Measurements from ENCODE around the gene RNF123. TPM values are rescaled to one million over a fixed set of nuclear protein-coding genes. Genes with fewer than 3 reads are reported as not detected.
"Not testable (repeated sequence)": the region's sequence is repeated elsewhere in the genome, so short reads cannot be mapped to it uniquely, and the experiment has no call there.

Gene RNF123
- polyA plus RNA-seq, 1 of the 3 experiments (the other 2 are of a cell fraction), result 48.1 TPM

- peak; percentile 50 for DNase-seq
- CTCF ChIA-PET, result interaction anchor here (1.4 kb wide), 1 partner anchor 151 kb away, joined by 3 read pairs; no protein-coding TSS in a partner anchor
These were observed 709 bp downstream of the RNF123 start for GRCh38 chr3:49689908-49690624.

GRCh38 chr3:49690856-49691255 lies 1.5 kb downstream of the RNF123 start:
- Histone ChIP-seq H3K79me2 (ENCODE audit: insufficient read depth) (peaks cover 28% of the 10 kb centered on the region), H3K4me1 (ENCODE audit: control insufficient read depth in 1 of 2, insufficient read depth in 2 of 2, low read depth in 1 of 2, low read length in 1 of 2) (peaks cover 5 to 27% of the 10 kb centered on the region in 2 experiments; a peak in 2 of 4 replicates), H3K4me2 (peak overlapping the region; percentile 83)
- H3K27me3 ChIP-seq (ENCODE audit: insufficient read depth); H3K9me3 ChIP-seq; H3K9ac ChIP-seq; H3K4me3 ChIP-seq (ENCODE audit: low read depth in 2 of 2, low read length in 1 of 2); H3K27ac ChIP-seq (ENCODE audit: low read depth in 2 of 2, low read length in 1 of 2); H3K9me2 ChIP-seq; H4K20me1 ChIP-seq (ENCODE audit: insufficient read depth); H2AFZ ChIP-seq (ENCODE audit: low read depth); POLR2A ChIA-PET; H3K36me3 ChIP-seq (replicated peaks in 1 of 2; ENCODE audit: control insufficient read depth in 1 of 2, insufficient read depth in 2 of 2, low read length in 1 of 2); H3F3A ChIP-seq (replicated peaks; ENCODE audit: insufficient read depth); DNase-seq: not testable (repeated sequence)
- 86% methylated on average over 3 of the region's 3 CpGs for WGBS (ENCODE audit: low lambda C conversion rate)
- CTCF ChIA-PET, result interaction anchor here (0.7 to 0.8 kb wide), 2 partner anchors 10 to 151 kb away, joined by 3 read pairs; no protein-coding TSS in a partner anchor

More at GRCh38 chr3:49689908-49690624, 709 bp downstream of the RNF123 start:
- Histone ChIP-seq H3K4me1 (ENCODE audit: control insufficient read depth in 1 of 2, insufficient read depth in 2 of 2, low read depth in 1 of 2, low read length in 1 of 2) (peaks cover 5 to 27% of the 10 kb centered on the region in 2 experiments; a peak in 2 of 4 replicates), H3K9ac (peak overlapping the region; percentile 87), H3K27ac (ENCODE audit: low read depth in 2 of 2, low read length in 1 of 2) (peak overlapping the region in 1 of 2 experiments; percentile 84; a peak in 1 of 4 replicates), H3K4me2 (peak overlapping the region; percentile 83), H3K4me3 (ENCODE audit: low read depth in 2 of 2, low read length in 1 of 2) (peak overlapping the region; percentile 84 to 92), H2AFZ (ENCODE audit: low read depth) (peak overlapping the region; percentile 74; the same call in 1 of the 2 replicates), H3K79me2 (ENCODE audit: insufficient read depth) (peaks cover 28% of the 10 kb centered on the region)
- POLR2A ChIA-PET; H3K9me2 ChIP-seq; H3F3A ChIP-seq (replicated peaks; ENCODE audit: insufficient read depth); H4K20me1 ChIP-seq (ENCODE audit: insufficient read depth); H3K36me3 ChIP-seq (replicated peaks in 1 of 2; ENCODE audit: control insufficient read depth in 1 of 2, insufficient read depth in 2 of 2, low read length in 1 of 2); H3K27me3 ChIP-seq (ENCODE audit: insufficient read depth); H3K9me3 ChIP-seq: not testable (repeated sequence)
- TF ChIP-seq REST (IDR thresholded peaks at IDR 0.05; ENCODE audit: low read depth, low read length), result peak; percentile 53; the same call in 1 of the 2 replicates
- WGBS (ENCODE audit: low lambda C conversion rate), result 1% methylated on average over 14 of the region's 16 CpGs

- H3K9me3 ChIP-seq; H4K20me1 ChIP-seq (ENCODE audit: insufficient read depth); POLR2A ChIA-PET; H3F3A ChIP-seq (replicated peaks; ENCODE audit: insufficient read depth); H3K9ac ChIP-seq; DNase-seq; H3K4me2 ChIP-seq; H3K4me3 ChIP-seq (ENCODE audit: low read depth in 2 of 2, low read length in 1 of 2); H3K36me3 ChIP-seq (replicated peaks in 1 of 2; ENCODE audit: control insufficient read depth in 1 of 2, insufficient read depth in 2 of 2, low read length in 1 of 2); H3K27ac ChIP-seq (ENCODE audit: low read depth in 2 of 2, low read length in 1 of 2); H3K9me2 ChIP-seq; H2AFZ ChIP-seq (ENCODE audit: low read depth); H3K27me3 ChIP-seq (ENCODE audit: insufficient read depth): not testable (repeated sequence)
- H3K79me2 ChIP-seq (ENCODE audit: insufficient read depth), result peaks cover 28% of the 10 kb centered on the region
- H3K4me1 ChIP-seq (ENCODE audit: control insufficient read depth in 1 of 2, insufficient read depth in 2 of 2, low read depth in 1 of 2, low read length in 1 of 2), result peaks cover 5 to 27% of the 10 kb centered on the region in 2 experiments; a peak in 2 of 4 replicates
- CTCF ChIA-PET, result interaction anchor here (0.7 to 0.8 kb wide), 2 partner anchors 10 to 152 kb away, joined by 3 read pairs; no protein-coding TSS in a partner anchor
- WGBS (ENCODE audit: low lambda C conversion rate), result 94% methylated on average over 3 of the region's 3 CpGs
These were observed 2.1 kb downstream of the RNF123 start for GRCh38 chr3:49691481-49691880.

- H3K27ac ChIP-seq (ENCODE audit: low read depth in 2 of 2, low read length in 1 of 2); DNase-seq; H3K9me3 ChIP-seq; POLR2A ChIA-PET; H3K4me2 ChIP-seq; H3K9me2 ChIP-seq; H3F3A ChIP-seq (replicated peaks; ENCODE audit: insufficient read depth); H2AFZ ChIP-seq (ENCODE audit: low read depth); H3K9ac ChIP-seq; H3K27me3 ChIP-seq (ENCODE audit: insufficient read depth); H4K20me1 ChIP-seq (ENCODE audit: insufficient read depth); H3K4me3 ChIP-seq (ENCODE audit: low read depth in 2 of 2, low read length in 1 of 2): not testable (repeated sequence)
- H3K36me3 ChIP-seq (replicated peaks in 1 of 2; ENCODE audit: control insufficient read depth in 1 of 2, insufficient read depth in 2 of 2, low read length in 1 of 2), result peaks cover 0 to 20% of the 10 kb centered on the region in 2 experiments
- 67% methylated on average over 4 of the region's 6 CpGs for WGBS (ENCODE audit: low lambda C conversion rate)
- H3K4me1 ChIP-seq (ENCODE audit: control insufficient read depth in 1 of 2, insufficient read depth in 2 of 2, low read depth in 1 of 2, low read length in 1 of 2), result peaks cover 0 to 14% of the 10 kb centered on the region in 2 experiments; a peak in 1 of 4 replicates
- CTCF ChIA-PET, result interaction anchor here (1.0 to 1.4 kb wide), 2 partner anchors 155 kb away, joined by 3 to 6 read pairs; no protein-coding TSS in a partner anchor
- peaks cover 26% of the 10 kb centered on the region for H3K79me2 ChIP-seq (ENCODE audit: insufficient read depth)
These were observed 5.2 kb downstream of the RNF123 start for GRCh38 chr3:49694409-49695070.

- H4K20me1 ChIP-seq (ENCODE audit: insufficient read depth); H2AFZ ChIP-seq (ENCODE audit: low read depth); H3K4me3 ChIP-seq (ENCODE audit: low read depth in 2 of 2, low read length in 1 of 2); H3F3A ChIP-seq (replicated peaks; ENCODE audit: insufficient read depth); H3K9me3 ChIP-seq; H3K27me3 ChIP-seq (ENCODE audit: insufficient read depth); H3K27ac ChIP-seq (ENCODE audit: low read depth in 2 of 2, low read length in 1 of 2); POLR2A ChIA-PET; H3K9ac ChIP-seq; H3K9me2 ChIP-seq; H3K4me2 ChIP-seq; DNase-seq: not testable (repeated sequence)
- H3K79me2 ChIP-seq (ENCODE audit: insufficient read depth), result peaks cover 17% of the 10 kb centered on the region
- H3K36me3 ChIP-seq (replicated peaks in 1 of 2; ENCODE audit: control insufficient read depth in 1 of 2, insufficient read depth in 2 of 2, low read length in 1 of 2), result peaks cover 0 to 29% of the 10 kb centered on the region in 2 experiments
- CTCF ChIA-PET, result interaction anchor here (1.4 kb wide), 2 partner anchors 11 to 156 kb away, joined by 3 to 6 read pairs; no protein-coding TSS in a partner anchor
- H3K4me1 ChIP-seq (ENCODE audit: control insufficient read depth in 1 of 2, insufficient read depth in 2 of 2, low read depth in 1 of 2, low read length in 1 of 2), result peaks cover 0 to 10% of the 10 kb centered on the region in 2 experiments; a peak in 1 of 4 replicates
- no CpG with 5 or more reads among the region's 4 CpGs for WGBS (ENCODE audit: low lambda C conversion rate)
These were observed 6.1 kb downstream of the RNF123 start for GRCh38 chr3:49695350-49696015.

Measured in SK-N-SH (cell line).